GM12878 (cell line): ENCODE data around the gene EPN3. TPM values are rescaled to one million over a fixed set of nuclear protein-coding genes. Genes with fewer than 3 reads are reported as not detected.
A peak's percentile ranks its signal among the peaks of the same experiment; 100 is the strongest.

Source experiments
- ATAC-seq: fragments of 200-7000 bp; cut with Tn5 transposase; 3 replicates; pipeline ENCODE4 v1.9.1; 2020; ENCODE audit warnings: mild to moderate bottlenecking, moderate library complexity
- BruUV-seq: library from RNA; stranded (reverse); fragments of 400-500 nt; replicated peaks from 2 replicates; lab custom pipeline; 2021; lab: Mats Ljungman, UMichigan
- CTCF ChIA-PET: fragments of 300-600 bp; sonication (Branson Sonifier 250); formaldehyde crosslinking; extraction: SDS; loops from one replicate; lab custom pipeline; 2021; ENCODE audit warnings: inconsistent platforms; lab: Yijun Ruan, JAX
- POLR2A ChIA-PET: fragments of 350-600 bp; formaldehyde crosslinking; extraction: SDS; loops from one replicate; lab custom pipeline; 2021; ENCODE audit warnings: inconsistent platforms; lab: Charles Lee
- RAD21 ChIA-PET: fragments of 300-600 bp; sonication (Branson Sonifier 250); formaldehyde crosslinking; loops from one replicate; lab custom pipeline; 2023; ENCODE audit warnings: antibody characterized with exemption; ENCODE audit not compliant: unreplicated experiment; lab: Charles Lee
- SMC1A ChIA-PET: fragments of 300-600 bp; sonication (Branson Sonifier 250); formaldehyde crosslinking; loops from one replicate; lab custom pipeline; 2023; ENCODE audit not compliant: unreplicated experiment, uncharacterized antibody; lab: Charles Lee
- DNase-seq: peaks from one replicate; pipeline ENCODE4 v3.0.0-alpha.2; 2011; ENCODE audit warnings: low read depth, low spot score
- FAIRE-seq: peaks from 3 replicates; lab custom pipeline; 2011; peaks lifted over from hg19 to GRCh38; lab: Jason Lieb, UNC
- H2AFZ ChIP-seq: 2 replicates; pipeline ENCODE4 v1.6.0; 2011; ENCODE audit warnings: low read depth, low read length, control low read depth; ENCODE audit not compliant: control insufficient read depth
- H3K27ac ChIP-seq: 2 replicates; pipeline ENCODE4 v1.5.1; 2011; ENCODE audit warnings: control low read depth; ENCODE audit not compliant: control insufficient read depth, insufficient read depth
- H3K27me3 ChIP-seq, 2 experiments: replicated peaks in 1 of 2; 2 replicates each; pipeline versions ENCODE4 v1.6.0 to v1.6.1; 2011; ENCODE audit warnings: low read length in 1 of 2; ENCODE audit not compliant: control insufficient read depth in 2 of 2, insufficient read depth in 2 of 2
- H3K36me3 ChIP-seq, 2 experiments: 2 replicates each; pipeline ENCODE4 v1.5.1; 2011; ENCODE audit warnings: low read length in 1 of 2; ENCODE audit not compliant: control insufficient read depth in 2 of 2, insufficient read depth in 2 of 2
- H3K4me1 ChIP-seq: 2 replicates; pipeline ENCODE4 v1.6.1; 2011; ENCODE audit warnings: mild to moderate bottlenecking, low read length, moderate library complexity, mixed read lengths; ENCODE audit not compliant: control insufficient read depth, insufficient read depth
- H3K4me2 ChIP-seq: 2 replicates; pipeline ENCODE4 v1.6.0; 2011; ENCODE audit warnings: control low read depth; ENCODE audit not compliant: control insufficient read depth, insufficient read depth
- H3K4me3 ChIP-seq: fragments of 200-600 bp; sonication (generic); 2 replicates; pipeline ENCODE4 v1.5.1; 2016
- H3K79me2 ChIP-seq: 2 replicates; pipeline ENCODE4 v1.6.0; 2011; ENCODE audit warnings: low read length; ENCODE audit not compliant: control insufficient read depth, insufficient read depth
- H3K9ac ChIP-seq: 2 replicates; pipeline ENCODE4 v1.8.0; 2011; ENCODE audit warnings: low read length, control low read depth, mixed read lengths; ENCODE audit not compliant: control insufficient read depth, insufficient read depth
- H3K9me3 ChIP-seq: replicated peaks from 3 replicates; pipeline ENCODE4 v1.5.1; 2011; ENCODE audit warnings: mild to moderate bottlenecking, low read length; ENCODE audit not compliant: control insufficient read depth, insufficient read depth
- H4K20me1 ChIP-seq: 2 replicates; pipeline ENCODE4 v1.6.0; 2011; ENCODE audit not compliant: control insufficient read depth, insufficient read depth
- BMI1 ChIP-seq: fragments of 450-650 bp; IDR thresholded peaks from 2 replicates; pipeline ENCODE4 v1.6.1; 2016; ENCODE audit warnings: mild to moderate bottlenecking, moderate library complexity, borderline replicate concordance
- CBX3 ChIP-seq: fragments of 200-600 bp; sonication (generic); IDR thresholded peaks from 2 replicates; pipeline ENCODE4 v1.6.1; 2016; ENCODE audit warnings: low read depth, borderline replicate concordance
- EGR1 ChIP-seq, 2 experiments: IDR thresholded peaks; 1 replicate in 1 of 2; 2 replicates in 1 of 2; pipeline ENCODE4 v1.6.1; 2011 to 2012; ENCODE audit warnings: low read depth in 2 of 2, low read length in 2 of 2, borderline replicate concordance in 1 of 2, mild to moderate bottlenecking in 1 of 2, moderate library complexity in 1 of 2
- ETV6 ChIP-seq, 2 experiments: fragments of 450-650 bp in 1 of 2; IDR thresholded peaks in 1 of 2; conservative IDR thresholded peaks in 1 of 2; 2 replicates each; pipeline ENCODE4 v1.6.1; 2014; ENCODE audit warnings: antibody characterized with exemption in 1 of 2, borderline replicate concordance in 1 of 2, low read depth in 1 of 2, mild to moderate bottlenecking in 1 of 2, moderate library complexity in 1 of 2
- IKZF1 ChIP-seq: fragments of 450-650 bp; conservative IDR thresholded peaks from 2 replicates; pipeline ENCODE4 v1.6.1; 2017; ENCODE audit warnings: antibody characterized with exemption, mild to moderate bottlenecking
- WGBS: methylation state at CpG from one replicate; pipeline ENCODE4 v1.1.6; 2016; ENCODE audit warnings: low lambda C conversion rate; ENCODE audit not compliant: insufficient replicate concordance, insufficient coverage; ENCODE audit errors: missing lambda C conversion rate; 5-methylcytosine and 5-hydroxymethylcytosine counted together
- in situ Hi-C: fragments of 300-500 bp; cut with MboI; formaldehyde crosslinking; loops from 9 replicates; pipeline ENCODE4 v1.14.3; 2018; ENCODE audit warnings: mixed read lengths
- intact Hi-C: fragments of 100-400 bp; cut with micrococcal nuclease; formaldehyde crosslinking; loops from one replicate; pipeline ENCODE4 v1.14.2; 2022; ENCODE audit not compliant: unreplicated experiment
- polyA plus RNA-seq, 11 experiments: library from polyadenylated mRNA; depleted of rRNA in 4 of 11; unstranded in 6 of 11; stranded (reverse) in 5 of 11; fragments of >200 nt; fragmentation: Nextera tagmentation in 4 of 11; fragmentation: Illumina TruSeq in 1 of 11; extraction: Ambion mirVana in 4 of 11; extraction: Trizol in 1 of 11; gene quantifications; 1 replicate in 1 of 11; 2 replicates in 10 of 11; pipeline versions ENCODE4 v1.2.1 to v1.2.3, GENCODE V29; 2011 to 2016; ENCODE audit warnings: inconsistent platforms in 2 of 11, missing spikeins in 2 of 11, low read depth in 1 of 11
- total RNA-seq, 4 experiments: library from RNA; depleted of rRNA in 3 of 4; stranded (reverse); fragments of >200 nt in 3 of 4; fragmentation: Illumina TruSeq in 1 of 4; extraction: Trizol in 1 of 4; gene quantifications; 2 replicates each; pipeline versions ENCODE4 v1.2.1 to v1.2.3, GENCODE V29; 2013 to 2021

Gene EPN3
- total and polyA plus RNA-seq, 10 of the 15 experiments (the other 5 are each of a cell fraction or from before 2014, with no cell fraction given) = 0.04 to 0.07 TPM; not detected in 8

GRCh38 chr17:50590946-50591737 is 58.6 kb downstream of the EPN3 start (continued):
- no peak for TF ChIP-seq ETV6 (conservative IDR thresholded peaks at IDR 0.05 in 1 of 2, IDR thresholded peaks at IDR 0.05 in 1 of 2; ENCODE audit: borderline replicate concordance in 1 of 2, low read depth in 1 of 2)
- TF ChIP-seq EGR1 (IDR thresholded peaks at IDR 0.05; ENCODE audit: borderline replicate concordance in 1 of 2, low read depth in 2 of 2, low read length in 2 of 2) = no peak
- TF ChIP-seq CBX3 = no peak
- TF ChIP-seq BMI1 = no peak

DNA sequence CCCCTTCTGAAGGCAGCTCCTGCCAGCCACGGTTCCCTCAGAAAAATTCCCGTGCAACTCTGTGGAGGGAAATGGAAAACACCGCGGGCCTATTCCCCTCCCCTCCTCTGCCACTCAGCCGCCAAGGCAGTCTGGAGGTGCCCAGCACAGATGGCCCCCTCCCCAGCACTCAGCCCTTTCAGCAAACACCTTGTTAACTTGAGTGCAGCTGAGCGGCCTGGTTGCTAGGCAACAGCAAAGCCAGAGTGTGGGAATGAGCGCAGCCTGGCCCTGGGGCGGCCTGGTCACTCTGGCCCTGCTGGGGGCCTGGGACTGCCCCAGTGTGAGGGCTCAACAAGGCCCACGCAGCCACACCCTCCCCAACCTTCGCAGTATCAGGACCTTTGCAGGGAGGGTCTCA is 60.8 kb downstream of the EPN3 start:
- ChIA-PET SMC1A (no interaction called here), POLR2A (no interaction called here), CTCF (no interaction called here), RAD21 (no interaction called here)
- ATAC-seq (no peak), FAIRE-seq (no peak), DNase-seq (no peak)
- 19% methylated on average over 10 of the region's 10 CpGs for WGBS
- TF ChIP-seq IKZF1 (no peak), BMI1 (peak; percentile 19; the same call in 1 of the 2 replicates)
- intact Hi-C loops (no loop called here), in situ Hi-C loops (loop anchor here (5.0 kb wide), 1 partner anchor 51 kb away; no protein-coding TSS in a partner anchor)
- Histone ChIP-seq H3K27ac (no peak overlapping the region), H2AFZ (no peak overlapping the region), H3K9me3 (no peaks in the 10 kb centered on the region), H3K27me3 (no peaks in the 10 kb centered on the region; a peak in 2 of 4 replicates), H3K4me1 (no peaks in the 10 kb centered on the region), H3K79me2 (no peaks in the 10 kb centered on the region), H3K4me2 (no peak overlapping the region), H3K4me3 (no peak overlapping the region), H3K9ac (no peak overlapping the region), H3K36me3 (no peaks in the 10 kb centered on the region), H4K20me1 (no peaks in the 10 kb centered on the region)
- BruUV-seq = no TSS peak

Other genes with a start within 250 kb of the EPN3 start
Only the 7 nearest of the 14 such genes appear.
- 22.5 and 25.1 TPM in 2 replicates for gene ACSF2, start 106.5 kb upstream of the EPN3 start, total RNA-seq (2014; rRNA removed)
- 17.4 and 18.7 TPM in 2 replicates for gene ACSF2, start 106.5 kb upstream of the EPN3 start, total RNA-seq (2014; rRNA removed; fragmentation: Illumina TruSeq; extraction: Trizol)
- 28.5 and 32.8 TPM in 2 replicates for gene ACSF2, start 106.5 kb upstream of the EPN3 start, total RNA-seq (2021)
- 11.7 and 13.2 TPM in 2 replicates for gene ACSF2, start 106.5 kb upstream of the EPN3 start, polyA plus RNA-seq (2011; rRNA removed)
- gene ACSF2, start 106.5 kb upstream of the EPN3 start, polyA plus RNA-seq (2014; fragmentation: Illumina TruSeq; extraction: Trizol) = 15.5 and 20.9 TPM in 2 replicates
- 10 to 100 TPM; 10.4 to 14.8 TPM for gene ACSF2, start 106.5 kb upstream of the EPN3 start, polyA plus RNA-seq (2014; fragmentation: Nextera tagmentation; extraction: Ambion mirVana)
- gene ACSF2, start 106.5 kb upstream of the EPN3 start, polyA plus RNA-seq (2014; rRNA removed) = 22.4 and 24.9 TPM in 2 replicates
- 1 to 10 TPM; 7.1 to 8.4 TPM for gene ACSF2, start 106.5 kb upstream of the EPN3 start, polyA plus RNA-seq (2016; fragmentation: Nextera tagmentation; extraction: Ambion mirVana)
- not detected in 2 replicates for gene CHAD, start 63.9 kb upstream of the EPN3 start, total RNA-seq (2014; rRNA removed)
- not detected in 2 replicates for gene CHAD, start 63.9 kb upstream of the EPN3 start, total RNA-seq (2014; rRNA removed; fragmentation: Illumina TruSeq; extraction: Trizol)
- not detected in 2 replicates for gene CHAD, start 63.9 kb upstream of the EPN3 start, total RNA-seq (2021)
- not detected in 2 replicates for gene CHAD, start 63.9 kb upstream of the EPN3 start, polyA plus RNA-seq (2011; rRNA removed)
- not detected in 2 replicates for gene CHAD, start 63.9 kb upstream of the EPN3 start, polyA plus RNA-seq (2014; fragmentation: Illumina TruSeq; extraction: Trizol)
- not detected for gene CHAD, start 63.9 kb upstream of the EPN3 start, polyA plus RNA-seq (2014; fragmentation: Nextera tagmentation; extraction: Ambion mirVana)
- not detected in 2 replicates for gene CHAD, start 63.9 kb upstream of the EPN3 start, polyA plus RNA-seq (2014; rRNA removed)
- under 1 TPM in 1 of 2 experiments, not detected in 1; 0.06 TPM for gene CHAD, start 63.9 kb upstream of the EPN3 start, polyA plus RNA-seq (2016; fragmentation: Nextera tagmentation; extraction: Ambion mirVana)
- 16.4 and 22.0 TPM in 2 replicates for gene RSAD1, start 53.9 kb upstream of the EPN3 start, total RNA-seq (2014; rRNA removed)
- gene RSAD1, start 53.9 kb upstream of the EPN3 start, total RNA-seq (2014; rRNA removed; fragmentation: Illumina TruSeq; extraction: Trizol) = 14.3 and 15.0 TPM in 2 replicates
- 24.2 and 26.5 TPM in 2 replicates for gene RSAD1, start 53.9 kb upstream of the EPN3 start, total RNA-seq (2021)
- gene RSAD1, start 53.9 kb upstream of the EPN3 start, polyA plus RNA-seq (2011; rRNA removed) = 26.2 and 28.1 TPM in 2 replicates
- 11.2 and 12.3 TPM in 2 replicates for gene RSAD1, start 53.9 kb upstream of the EPN3 start, polyA plus RNA-seq (2014; fragmentation: Illumina TruSeq; extraction: Trizol)
- 1 to 10 TPM; 2.5 to 6.2 TPM for gene RSAD1, start 53.9 kb upstream of the EPN3 start, polyA plus RNA-seq (2014; fragmentation: Nextera tagmentation; extraction: Ambion mirVana)
- gene RSAD1, start 53.9 kb upstream of the EPN3 start, polyA plus RNA-seq (2014; rRNA removed) = 26.7 and 27.6 TPM in 2 replicates
- 10 to 100 TPM; 23.1 to 28.1 TPM for gene RSAD1, start 53.9 kb upstream of the EPN3 start, polyA plus RNA-seq (2016; fragmentation: Nextera tagmentation; extraction: Ambion mirVana)
- gene MYCBPAP, start 24.3 kb upstream of the EPN3 start, total RNA-seq (2014; rRNA removed) = 1.9 and 2.4 TPM in 2 replicates
- gene MYCBPAP, start 24.3 kb upstream of the EPN3 start, total RNA-seq (2014; rRNA removed; fragmentation: Illumina TruSeq; extraction: Trizol) = 1.0 and 1.2 TPM in 2 replicates
- 2.4 TPM in 2 replicates for gene MYCBPAP, start 24.3 kb upstream of the EPN3 start, total RNA-seq (2021)
- gene MYCBPAP, start 24.3 kb upstream of the EPN3 start, polyA plus RNA-seq (2011; rRNA removed) = 0.58 and 0.92 TPM in 2 replicates
- gene MYCBPAP, start 24.3 kb upstream of the EPN3 start, polyA plus RNA-seq (2014; fragmentation: Illumina TruSeq; extraction: Trizol) = 1.3 and 2.8 TPM in 2 replicates
- under 1 TPM; 0.23 to 0.27 TPM for gene MYCBPAP, start 24.3 kb upstream of the EPN3 start, polyA plus RNA-seq (2014; fragmentation: Nextera tagmentation; extraction: Ambion mirVana)
- 2.3 and 2.7 TPM in 2 replicates for gene MYCBPAP, start 24.3 kb upstream of the EPN3 start, polyA plus RNA-seq (2014; rRNA removed)
- gene MYCBPAP, start 24.3 kb upstream of the EPN3 start, polyA plus RNA-seq (2016; fragmentation: Nextera tagmentation; extraction: Ambion mirVana) = 1 to 10 TPM; 1.7 to 1.8 TPM
- gene SPATA20, start 14.4 kb downstream of the EPN3 start, total RNA-seq (2014; rRNA removed) = 41.7 and 45.3 TPM in 2 replicates
- 18.9 and 21.0 TPM in 2 replicates for gene SPATA20, start 14.4 kb downstream of the EPN3 start, total RNA-seq (2014; rRNA removed; fragmentation: Illumina TruSeq; extraction: Trizol)
- 39.9 and 40.4 TPM in 2 replicates for gene SPATA20, start 14.4 kb downstream of the EPN3 start, total RNA-seq (2021)
- gene SPATA20, start 14.4 kb downstream of the EPN3 start, polyA plus RNA-seq (2011; rRNA removed) = 12.1 and 23.1 TPM in 2 replicates
- 8.7 and 17.3 TPM in 2 replicates for gene SPATA20, start 14.4 kb downstream of the EPN3 start, polyA plus RNA-seq (2014; fragmentation: Illumina TruSeq; extraction: Trizol)
- gene SPATA20, start 14.4 kb downstream of the EPN3 start, polyA plus RNA-seq (2014; fragmentation: Nextera tagmentation; extraction: Ambion mirVana) = 1 to 10 TPM; 2.1 to 3.9 TPM
- 54.8 and 69.8 TPM in 2 replicates for gene SPATA20, start 14.4 kb downstream of the EPN3 start, polyA plus RNA-seq (2014; rRNA removed)
- gene SPATA20, start 14.4 kb downstream of the EPN3 start, polyA plus RNA-seq (2016; fragmentation: Nextera tagmentation; extraction: Ambion mirVana) = 10 to 100 TPM; 30.1 to 30.8 TPM
- not detected in 2 replicates for gene CACNA1G, start 28.0 kb downstream of the EPN3 start, total RNA-seq (2014; rRNA removed)
- gene CACNA1G, start 28.0 kb downstream of the EPN3 start, total RNA-seq (2014; rRNA removed; fragmentation: Illumina TruSeq; extraction: Trizol) = not detected in 2 replicates
- gene CACNA1G, start 28.0 kb downstream of the EPN3 start, total RNA-seq (2021) = 0.03 TPM in 1 of 2 replicates, not detected in the other
- 0.03 and 0.15 TPM in 2 replicates for gene CACNA1G, start 28.0 kb downstream of the EPN3 start, polyA plus RNA-seq (2011; rRNA removed)
- gene CACNA1G, start 28.0 kb downstream of the EPN3 start, polyA plus RNA-seq (2014; fragmentation: Illumina TruSeq; extraction: Trizol) = not detected in 2 replicates
- not detected for gene CACNA1G, start 28.0 kb downstream of the EPN3 start, polyA plus RNA-seq (2014; fragmentation: Nextera tagmentation; extraction: Ambion mirVana)
- not detected in 2 replicates for gene CACNA1G, start 28.0 kb downstream of the EPN3 start, polyA plus RNA-seq (2014; rRNA removed)
- gene CACNA1G, start 28.0 kb downstream of the EPN3 start, polyA plus RNA-seq (2016; fragmentation: Nextera tagmentation; extraction: Ambion mirVana) = not detected
- not detected in 2 replicates for gene ABCC3, start 102.1 kb downstream of the EPN3 start, total RNA-seq (2014; rRNA removed)
- gene ABCC3, start 102.1 kb downstream of the EPN3 start, total RNA-seq (2014; rRNA removed; fragmentation: Illumina TruSeq; extraction: Trizol) = not detected in 2 replicates
- 1.1 and 1.5 TPM in 2 replicates for gene ABCC3, start 102.1 kb downstream of the EPN3 start, total RNA-seq (2021)
- 1.9 and 2.3 TPM in 2 replicates for gene ABCC3, start 102.1 kb downstream of the EPN3 start, polyA plus RNA-seq (2011; rRNA removed)
- gene ABCC3, start 102.1 kb downstream of the EPN3 start, polyA plus RNA-seq (2014; fragmentation: Illumina TruSeq; extraction: Trizol) = 0.21 TPM in 1 of 2 replicates, not detected in the other
- not detected for gene ABCC3, start 102.1 kb downstream of the EPN3 start, polyA plus RNA-seq (2014; fragmentation: Nextera tagmentation; extraction: Ambion mirVana)
- gene ABCC3, start 102.1 kb downstream of the EPN3 start, polyA plus RNA-seq (2014; rRNA removed) = 0.10 TPM in 1 of 2 replicates, not detected in the other
- under 1 TPM in 1 of 2 experiments, not detected in 1; 0.32 TPM for gene ABCC3, start 102.1 kb downstream of the EPN3 start, polyA plus RNA-seq (2016; fragmentation: Nextera tagmentation; extraction: Ambion mirVana)